ENCODE results near the gene KCNIP4.

KCNIP4 gene

GRCh38 chr4:20698820-20699219 is 1249.8 kb downstream of the KCNIP4 start:
- no peak for DNase-seq

GRCh38 chr4:20698382-20698781 is 1250.2 kb downstream of the KCNIP4 start:
- no peak for DNase-seq

- no peak for DNase-seq
These were observed 1251.8 kb downstream of the KCNIP4 start for GRCh38 chr4:20696815-20697214.

GRCh38 chr4:20687864-20688263 is 1260.7 kb downstream of the KCNIP4 start:
- DNase-seq = no peak

- no peak for DNase-seq
These were observed 1263.5 kb downstream of the KCNIP4 start for GRCh38 chr4:20684852-20685763.

GRCh38 chr4:20683766-20684165 is 1264.8 kb downstream of the KCNIP4 start:
- DNase-seq = no peak

- DNase-seq = no peak
These were observed 1265.7 kb downstream of the KCNIP4 start for GRCh38 chr4:20682853-20683252.

- DNase-seq = no peak
These were observed 1267.3 kb downstream of the KCNIP4 start for GRCh38 chr4:20681271-20681670.

- no peak for DNase-seq
These were observed 1267.8 kb downstream of the KCNIP4 start for GRCh38 chr4:20680736-20681135.

- no peak for DNase-seq
These were observed 1268.6 kb downstream of the KCNIP4 start for GRCh38 chr4:20679951-20680350.
